Astrocyte (in vitro differentiated cells and primary cell): ENCODE measurements around the gene EFS. TPM values are rescaled to one million over a fixed set of nuclear protein-coding genes. Genes with fewer than 3 reads are reported as not detected.

Experiments used
- DNase-seq: peaks from one replicate; pipeline ENCODE4 v3.0.0-alpha.2; 2010; ENCODE audit warnings: low read depth
- FAIRE-seq: peaks from 2 replicates; lab custom pipeline; 2011; peaks lifted over from hg19 to GRCh38; lab: Jason Lieb, UNC
- H2AFZ ChIP-seq: 2 replicates; pipeline ENCODE4 v1.6.0; 2012; ENCODE audit warnings: low read depth, low read length, inconsistent platforms
- H3K27ac ChIP-seq: 2 replicates; pipeline ENCODE4 v1.5.1; 2011; ENCODE audit warnings: low read depth, low read length, inconsistent platforms
- H3K27me3 ChIP-seq: 2 replicates; pipeline ENCODE4 v1.6.0; 2011; ENCODE audit warnings: low read length, inconsistent platforms; ENCODE audit not compliant: insufficient read depth
- H3K36me3 ChIP-seq: 2 replicates; pipeline ENCODE4 v1.5.1; 2011; ENCODE audit warnings: low read length, inconsistent platforms; ENCODE audit not compliant: insufficient read depth
- H3K4me1 ChIP-seq: 2 replicates; pipeline ENCODE4 v1.5.1; 2011; ENCODE audit warnings: low read length, inconsistent platforms; ENCODE audit not compliant: insufficient read depth
- H3K4me2 ChIP-seq: 2 replicates; pipeline ENCODE4 v1.6.0; 2012; ENCODE audit warnings: low read length, inconsistent platforms
- H3K4me3 ChIP-seq: 2 replicates; pipeline ENCODE4 v1.5.1; 2011; ENCODE audit warnings: low read depth, mild to moderate bottlenecking, low read length, inconsistent platforms; ENCODE audit not compliant: insufficient read depth
- H3K79me2 ChIP-seq: 2 replicates; pipeline ENCODE4 v1.6.0; 2012; ENCODE audit warnings: mild to moderate bottlenecking, low read length, inconsistent platforms; ENCODE audit not compliant: insufficient read depth
- H3K9ac ChIP-seq: 2 replicates; pipeline ENCODE4 v1.6.0; 2012; ENCODE audit warnings: mild to moderate bottlenecking, low read length, inconsistent platforms
- H3K9me3 ChIP-seq: 2 replicates; pipeline ENCODE4 v1.5.1; 2012; ENCODE audit warnings: low read depth, mild to moderate bottlenecking, low read length, inconsistent platforms; ENCODE audit not compliant: insufficient read depth
- H4K20me1 ChIP-seq: 2 replicates; pipeline ENCODE4 v1.6.0; 2012; ENCODE audit warnings: low read length, inconsistent platforms; ENCODE audit not compliant: insufficient read depth
- H3K27ac Mint-ChIP-seq: one replicate; pipeline ENCODE4 v1.8.0; 2021; ENCODE audit warnings: mild to moderate bottlenecking, mixed read lengths; ENCODE audit not compliant: unreplicated experiment
- H3K27me3 Mint-ChIP-seq: one replicate; pipeline ENCODE4 v1.8.0; 2021; ENCODE audit warnings: low read depth, mixed read lengths; ENCODE audit not compliant: unreplicated experiment
- H3K36me3 Mint-ChIP-seq: one replicate; pipeline ENCODE4 v1.8.0; 2021; ENCODE audit warnings: low read depth, mixed read lengths; ENCODE audit not compliant: unreplicated experiment
- H3K4me1 Mint-ChIP-seq: one replicate; pipeline ENCODE4 v1.8.0; 2021; ENCODE audit warnings: low read depth, mixed read lengths; ENCODE audit not compliant: unreplicated experiment
- H3K4me3 Mint-ChIP-seq: one replicate; pipeline ENCODE4 v1.8.0; 2021; ENCODE audit warnings: mild to moderate bottlenecking, moderate library complexity, mixed read lengths; ENCODE audit not compliant: unreplicated experiment
- H3K9me3 Mint-ChIP-seq: one replicate; pipeline ENCODE4 v1.8.0; 2021; ENCODE audit warnings: mild to moderate bottlenecking, mixed read lengths; ENCODE audit not compliant: unreplicated experiment
- EZH2 ChIP-seq: IDR thresholded peaks from 2 replicates; pipeline ENCODE4 v1.6.1; 2012; ENCODE audit warnings: mild to moderate bottlenecking, low read length, inconsistent platforms; ENCODE audit not compliant: insufficient read depth
- total RNA-seq: library from RNA; stranded (reverse); gene quantifications from 2 replicates; pipeline ENCODE4 v1.2.1, GENCODE V29; 2021
- TF ChIP-seq, protein P1 (sequence below): IDR thresholded peaks from 2 replicates; pipeline ENCODE4 v1.5.1; 2011; ENCODE audit warnings: low read depth, mild to moderate bottlenecking, inconsistent platforms, low read length, moderate library complexity; ENCODE audit not compliant: insufficient read depth

EFS gene
- total RNA-seq, 1 donor from 2014 or later: 6.5 TPM

DNA sequence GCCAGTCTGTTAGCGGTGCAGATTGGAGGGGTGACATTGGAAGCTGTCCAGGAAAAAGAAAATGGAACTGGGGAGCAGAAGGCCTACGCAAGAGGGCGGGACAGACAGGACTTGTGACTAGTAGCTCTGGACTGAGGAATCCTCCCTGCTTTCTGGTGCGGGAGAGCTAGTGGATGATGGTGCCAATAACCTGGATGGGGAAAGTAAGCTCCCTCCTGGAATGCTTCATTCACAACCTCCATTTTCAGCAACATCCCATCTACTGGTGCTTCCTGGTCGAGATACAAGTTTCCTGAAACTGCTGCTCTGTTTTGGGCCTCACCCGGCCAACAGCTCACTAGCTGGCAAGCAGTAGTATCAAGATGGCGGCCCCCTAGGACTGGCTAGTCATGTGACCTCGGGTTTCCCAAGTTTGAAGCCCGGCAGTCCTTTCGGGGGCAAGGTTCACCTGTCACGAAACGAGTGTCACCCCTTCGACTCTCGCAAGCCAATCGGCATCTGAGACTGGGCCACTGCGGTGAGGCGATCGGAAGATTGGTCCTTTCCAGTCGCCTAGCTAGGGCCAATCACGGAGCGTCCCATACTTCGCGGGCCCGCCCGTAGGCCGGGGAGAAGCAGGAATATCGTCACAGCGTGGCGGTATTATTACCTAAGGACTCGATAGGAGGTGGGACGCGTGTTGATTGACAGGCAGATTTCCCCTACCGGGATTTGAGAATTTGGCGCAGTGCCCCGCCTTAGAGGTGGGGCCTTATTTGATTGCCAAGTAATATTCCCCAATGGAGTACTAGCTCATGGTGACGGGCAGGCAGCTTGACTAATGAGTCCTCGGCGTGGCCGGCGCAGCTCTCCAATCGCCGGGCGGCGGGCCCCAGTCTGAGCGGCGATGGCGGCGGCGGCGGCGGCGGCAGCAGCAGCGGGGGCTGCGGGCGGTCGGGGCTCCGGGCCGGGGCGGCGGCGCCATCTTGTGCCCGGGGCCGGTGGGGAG is 44.1 kb downstream of the EFS start, which contains the start of gene PABPN1:
Gene PABPN1 (plus strand): TSS at position 874 of the 988 bp plus-strand sequence. CDS start 13 bp downstream, at position 887.
- Mint-ChIP-seq H3K9me3 (no peaks in the 10 kb centered on the region), H3K27ac (peak within 1 kb of the TSS; percentile 93), H3K4me3 (peak within 1 kb of the TSS; percentile 88), H3K36me3 (peaks cover 10% of the 10 kb centered on the region), H3K4me1 (peaks cover 11% of the 10 kb centered on the region), H3K27me3 (no peaks in the 10 kb centered on the region)
- FAIRE-seq: peak; percentile 49
- peak within 1 kb of the TSS; percentile 89 for H2AFZ ChIP-seq
- peak within 1 kb of the TSS; percentile 88 for H3K4me2 ChIP-seq
- DNase-seq: peak; percentile 99
- H3K9ac ChIP-seq: peak within 1 kb of the TSS; percentile 98
- peaks cover 41% of the 10 kb centered on the region for H3K79me2 ChIP-seq
- H3K27me3 ChIP-seq: no peaks in the 10 kb centered on the region
- H3K4me1 ChIP-seq: peaks cover 14% of the 10 kb centered on the region
- TF ChIP-seq EZH2: no peak
- TF ChIP-seq, protein P1, sequence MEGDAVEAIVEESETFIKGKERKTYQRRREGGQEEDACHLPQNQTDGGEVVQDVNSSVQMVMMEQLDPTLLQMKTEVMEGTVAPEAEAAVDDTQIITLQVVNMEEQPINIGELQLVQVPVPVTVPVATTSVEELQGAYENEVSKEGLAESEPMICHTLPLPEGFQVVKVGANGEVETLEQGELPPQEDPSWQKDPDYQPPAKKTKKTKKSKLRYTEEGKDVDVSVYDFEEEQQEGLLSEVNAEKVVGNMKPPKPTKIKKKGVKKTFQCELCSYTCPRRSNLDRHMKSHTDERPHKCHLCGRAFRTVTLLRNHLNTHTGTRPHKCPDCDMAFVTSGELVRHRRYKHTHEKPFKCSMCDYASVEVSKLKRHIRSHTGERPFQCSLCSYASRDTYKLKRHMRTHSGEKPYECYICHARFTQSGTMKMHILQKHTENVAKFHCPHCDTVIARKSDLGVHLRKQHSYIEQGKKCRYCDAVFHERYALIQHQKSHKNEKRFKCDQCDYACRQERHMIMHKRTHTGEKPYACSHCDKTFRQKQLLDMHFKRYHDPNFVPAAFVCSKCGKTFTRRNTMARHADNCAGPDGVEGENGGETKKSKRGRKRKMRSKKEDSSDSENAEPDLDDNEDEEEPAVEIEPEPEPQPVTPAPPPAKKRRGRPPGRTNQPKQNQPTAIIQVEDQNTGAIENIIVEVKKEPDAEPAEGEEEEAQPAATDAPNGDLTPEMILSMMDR: no peak
- peaks cover 25% of the 10 kb centered on the region for H3K36me3 ChIP-seq
- H3K9me3 ChIP-seq: no peaks in the 10 kb centered on the region
- H3K27ac ChIP-seq: peak within 1 kb of the TSS; percentile 91
- peaks cover 27% of the 10 kb centered on the region for H4K20me1 ChIP-seq
- peak within 1 kb of the TSS; percentile 87 for H3K4me3 ChIP-seq

DNA sequence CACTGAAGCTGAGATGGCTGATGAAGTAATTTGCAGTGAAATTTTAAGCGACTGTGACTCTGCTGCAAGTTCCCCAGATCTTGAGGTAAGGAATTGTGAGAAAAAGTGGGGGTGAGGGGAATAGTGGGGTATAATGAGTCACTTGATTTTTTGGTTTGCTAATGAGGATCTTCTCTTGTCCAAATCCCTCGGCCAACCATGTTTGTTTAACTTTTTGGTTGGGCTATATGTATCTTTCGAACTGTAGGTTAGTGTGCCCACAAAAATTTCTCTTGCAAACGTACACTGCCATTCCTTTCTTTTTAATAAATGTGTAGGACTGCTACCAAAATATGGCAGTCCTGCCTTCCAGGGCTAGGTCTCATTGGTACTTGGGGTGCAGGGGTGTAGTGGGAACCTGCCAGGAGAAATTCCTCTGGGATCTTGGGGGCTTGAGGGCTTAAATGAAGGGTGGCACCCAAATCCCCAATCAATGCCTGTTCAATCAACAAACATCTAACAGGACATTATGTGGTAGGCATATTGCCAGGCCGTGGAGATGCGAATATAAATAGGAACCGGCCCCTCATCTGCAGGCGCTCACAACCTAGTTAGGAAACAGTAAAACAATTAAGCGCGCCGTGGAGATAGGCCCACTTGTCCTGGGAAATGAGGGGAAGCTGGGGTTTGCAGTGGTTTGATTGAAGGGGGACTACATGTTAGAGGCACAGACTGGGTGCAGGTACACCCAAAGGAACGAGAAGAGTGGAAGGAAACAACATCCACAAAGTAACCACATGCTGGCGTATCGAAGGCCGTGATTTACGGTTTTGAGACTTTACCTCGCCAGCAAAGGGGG is 45.0 kb downstream of the EFS start:
- Histone ChIP-seq H3K9ac (peak overlapping the region; percentile 71), H3K27me3 (no peaks in the 10 kb centered on the region), H2AFZ (peak overlapping the region; percentile 89), H3K27ac (peak overlapping the region; percentile 91), H3K4me2 (peak overlapping the region; percentile 85), H4K20me1 (peaks cover 26% of the 10 kb centered on the region), H3K4me3 (peak overlapping the region; percentile 58), H3K36me3 (peaks cover 29% of the 10 kb centered on the region), H3K79me2 (peaks cover 41% of the 10 kb centered on the region), H3K4me1 (peaks cover 14% of the 10 kb centered on the region), H3K9me3 (no peaks in the 10 kb centered on the region)
- DNase-seq (no peak), FAIRE-seq (no peak)
- peak overlapping the region; percentile 81 for H3K4me3 Mint-ChIP-seq
- H3K9me3 Mint-ChIP-seq: no peaks in the 10 kb centered on the region
- TF ChIP-seq EZH2: no peak
- H3K27me3 Mint-ChIP-seq: no peaks in the 10 kb centered on the region
- peaks cover 11% of the 10 kb centered on the region for H3K4me1 Mint-ChIP-seq
- peaks cover 10% of the 10 kb centered on the region for H3K36me3 Mint-ChIP-seq
- H3K27ac Mint-ChIP-seq: peak overlapping the region; percentile 93

DNA sequence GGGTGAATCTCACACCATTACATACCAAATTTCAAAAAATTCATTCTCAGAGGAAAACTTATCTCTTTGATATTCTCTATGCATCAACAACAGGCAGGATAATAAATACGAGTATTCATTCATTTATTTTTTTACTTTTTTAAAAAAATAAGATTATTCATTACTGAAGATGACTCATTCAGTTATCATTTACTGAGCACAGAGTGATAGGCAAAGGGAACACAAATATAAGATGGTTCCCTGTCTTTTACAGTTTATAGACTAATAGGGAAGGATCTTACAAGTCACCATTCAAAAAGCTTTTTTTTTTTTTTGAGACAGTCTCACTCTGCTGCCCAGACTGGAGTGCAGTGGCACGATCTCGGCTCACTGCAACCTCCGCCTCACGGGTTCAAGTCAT is 48.7 kb downstream of the EFS start:
- Histone ChIP-seq H3K79me2 (peaks cover 31% of the 10 kb centered on the region), H3K36me3 (peaks cover 16% of the 10 kb centered on the region), H3K4me2 (no peak overlapping the region), H3K4me3 (no peak overlapping the region), H3K4me1 (peaks cover 7% of the 10 kb centered on the region), H2AFZ (no peak overlapping the region), H3K27ac (no peak overlapping the region), H3K9ac (no peak overlapping the region), H4K20me1 (peaks cover 8% of the 10 kb centered on the region), H3K9me3 (no peaks in the 10 kb centered on the region), H3K27me3 (no peaks in the 10 kb centered on the region)
- no peak for FAIRE-seq
- H3K27me3 Mint-ChIP-seq: no peaks in the 10 kb centered on the region
- H3K27ac Mint-ChIP-seq: no peak overlapping the region
- no peaks in the 10 kb centered on the region for H3K4me1 Mint-ChIP-seq
- DNase-seq: no peak
- TF ChIP-seq, protein P1: no peak
- H3K36me3 Mint-ChIP-seq: peaks cover 8% of the 10 kb centered on the region
- H3K4me3 Mint-ChIP-seq: no peak overlapping the region
- H3K9me3 Mint-ChIP-seq: no peaks in the 10 kb centered on the region
